ENCODE results near the gene BCAS4.

DNA sequence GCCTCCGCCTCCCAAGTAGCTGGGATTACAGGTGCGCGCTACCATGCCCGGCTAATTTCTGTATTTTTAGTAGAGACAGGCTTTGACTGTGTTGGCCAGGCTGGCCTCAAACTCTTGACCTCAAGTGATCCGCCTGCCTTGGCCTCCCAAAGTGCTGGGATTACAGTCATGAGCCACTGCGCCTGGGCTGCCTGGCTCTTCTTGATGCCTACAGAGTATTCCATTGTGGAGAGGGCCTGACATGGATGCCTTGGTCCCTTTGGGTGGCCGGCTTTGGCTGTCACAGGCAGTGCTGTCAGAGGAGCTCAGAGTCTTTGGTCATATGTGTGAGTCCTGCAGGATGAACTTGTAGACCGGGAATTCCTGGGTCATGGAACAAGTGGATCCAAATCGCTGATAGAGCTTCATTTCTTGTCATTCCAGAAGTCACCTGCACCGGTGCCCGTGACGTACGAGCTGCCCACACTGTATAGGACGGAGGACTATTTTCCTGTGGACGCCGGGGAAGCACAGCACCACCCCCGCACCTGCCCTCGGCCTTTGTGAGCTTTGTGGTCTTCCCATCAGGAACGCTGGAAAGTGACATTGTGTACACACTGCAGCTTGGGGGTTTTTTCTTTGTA, 81.3 kb downstream of the BCAS4 start:
- TF ChIP-seq EZH2 (IDR thresholded peaks at IDR 0.05; ENCODE audit: low read depth, unreplicated experiment) (no peak), CREB1 (CRISPR knock-in tag; IDR thresholded peaks at IDR 0.05; ENCODE audit: low read depth) (no peak)
- TF ChIP-seq, protein P1, sequence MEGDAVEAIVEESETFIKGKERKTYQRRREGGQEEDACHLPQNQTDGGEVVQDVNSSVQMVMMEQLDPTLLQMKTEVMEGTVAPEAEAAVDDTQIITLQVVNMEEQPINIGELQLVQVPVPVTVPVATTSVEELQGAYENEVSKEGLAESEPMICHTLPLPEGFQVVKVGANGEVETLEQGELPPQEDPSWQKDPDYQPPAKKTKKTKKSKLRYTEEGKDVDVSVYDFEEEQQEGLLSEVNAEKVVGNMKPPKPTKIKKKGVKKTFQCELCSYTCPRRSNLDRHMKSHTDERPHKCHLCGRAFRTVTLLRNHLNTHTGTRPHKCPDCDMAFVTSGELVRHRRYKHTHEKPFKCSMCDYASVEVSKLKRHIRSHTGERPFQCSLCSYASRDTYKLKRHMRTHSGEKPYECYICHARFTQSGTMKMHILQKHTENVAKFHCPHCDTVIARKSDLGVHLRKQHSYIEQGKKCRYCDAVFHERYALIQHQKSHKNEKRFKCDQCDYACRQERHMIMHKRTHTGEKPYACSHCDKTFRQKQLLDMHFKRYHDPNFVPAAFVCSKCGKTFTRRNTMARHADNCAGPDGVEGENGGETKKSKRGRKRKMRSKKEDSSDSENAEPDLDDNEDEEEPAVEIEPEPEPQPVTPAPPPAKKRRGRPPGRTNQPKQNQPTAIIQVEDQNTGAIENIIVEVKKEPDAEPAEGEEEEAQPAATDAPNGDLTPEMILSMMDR (conservative IDR thresholded peaks at IDR 0.05; ENCODE audit: low read depth in 2 of 2), result no peak
- TF ChIP-seq, protein P2, sequence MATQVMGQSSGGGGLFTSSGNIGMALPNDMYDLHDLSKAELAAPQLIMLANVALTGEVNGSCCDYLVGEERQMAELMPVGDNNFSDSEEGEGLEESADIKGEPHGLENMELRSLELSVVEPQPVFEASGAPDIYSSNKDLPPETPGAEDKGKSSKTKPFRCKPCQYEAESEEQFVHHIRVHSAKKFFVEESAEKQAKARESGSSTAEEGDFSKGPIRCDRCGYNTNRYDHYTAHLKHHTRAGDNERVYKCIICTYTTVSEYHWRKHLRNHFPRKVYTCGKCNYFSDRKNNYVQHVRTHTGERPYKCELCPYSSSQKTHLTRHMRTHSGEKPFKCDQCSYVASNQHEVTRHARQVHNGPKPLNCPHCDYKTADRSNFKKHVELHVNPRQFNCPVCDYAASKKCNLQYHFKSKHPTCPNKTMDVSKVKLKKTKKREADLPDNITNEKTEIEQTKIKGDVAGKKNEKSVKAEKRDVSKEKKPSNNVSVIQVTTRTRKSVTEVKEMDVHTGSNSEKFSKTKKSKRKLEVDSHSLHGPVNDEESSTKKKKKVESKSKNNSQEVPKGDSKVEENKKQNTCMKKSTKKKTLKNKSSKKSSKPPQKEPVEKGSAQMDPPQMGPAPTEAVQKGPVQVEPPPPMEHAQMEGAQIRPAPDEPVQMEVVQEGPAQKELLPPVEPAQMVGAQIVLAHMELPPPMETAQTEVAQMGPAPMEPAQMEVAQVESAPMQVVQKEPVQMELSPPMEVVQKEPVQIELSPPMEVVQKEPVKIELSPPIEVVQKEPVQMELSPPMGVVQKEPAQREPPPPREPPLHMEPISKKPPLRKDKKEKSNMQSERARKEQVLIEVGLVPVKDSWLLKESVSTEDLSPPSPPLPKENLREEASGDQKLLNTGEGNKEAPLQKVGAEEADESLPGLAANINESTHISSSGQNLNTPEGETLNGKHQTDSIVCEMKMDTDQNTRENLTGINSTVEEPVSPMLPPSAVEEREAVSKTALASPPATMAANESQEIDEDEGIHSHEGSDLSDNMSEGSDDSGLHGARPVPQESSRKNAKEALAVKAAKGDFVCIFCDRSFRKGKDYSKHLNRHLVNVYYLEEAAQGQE (IDR thresholded peaks at IDR 0.05; ENCODE audit: unreplicated experiment), result no peak

Measured in GM23338 (cell line).